Measurements from ENCODE around the gene GAS2. TPM values are rescaled to one million over a fixed set of nuclear protein-coding genes. Genes with fewer than 3 reads are reported as not detected.

Gene GAS2
- total RNA-seq, 3 donors from 2014 or later = 0.96 to 22.1 (median 10.2) TPM

DNA sequence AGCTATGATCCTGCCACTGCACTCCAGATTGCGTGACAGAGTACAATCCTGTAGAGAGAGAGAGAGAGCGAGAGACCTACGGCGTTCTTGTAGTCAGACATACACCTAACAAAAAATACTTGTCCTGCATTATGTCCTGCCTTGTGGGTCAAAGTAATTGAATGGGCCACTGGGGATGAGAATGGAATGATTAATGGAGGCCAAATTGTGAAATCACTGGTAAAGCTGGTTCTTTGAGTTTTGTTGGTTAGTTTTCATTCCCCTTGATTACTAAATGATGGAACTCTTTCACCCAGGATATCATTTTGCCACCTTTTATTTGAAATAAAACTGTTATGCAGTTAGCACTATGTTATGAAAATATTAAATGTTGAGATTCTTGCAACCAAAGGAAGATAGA, 18.7 kb downstream of the GAS2 start:
- no peaks in the 10 kb centered on the region for H3K4me1 ChIP-seq
- no peaks in the 10 kb centered on the region for H3K27me3 ChIP-seq
- no peak for DNase-seq (ENCODE audit: low spot score in 2 of 2)
- no peak overlapping the region for H3K4me3 ChIP-seq
- intact Hi-C loops (cut with DNase I; ENCODE audit: low total_unique reads) = no loop called here
- no peaks in the 10 kb centered on the region for H3K36me3 ChIP-seq
- TF ChIP-seq CTCF (IDR thresholded peaks at IDR 0.05) (no peak), POLR2A (IDR thresholded peaks at IDR 0.05) (no peak), POLR2AphosphoS5 (IDR thresholded peaks at IDR 0.05) (no peak)
- H3K27ac ChIP-seq = no peak overlapping the region
- H3K9me3 ChIP-seq = no peaks in the 10 kb centered on the region

DNA sequence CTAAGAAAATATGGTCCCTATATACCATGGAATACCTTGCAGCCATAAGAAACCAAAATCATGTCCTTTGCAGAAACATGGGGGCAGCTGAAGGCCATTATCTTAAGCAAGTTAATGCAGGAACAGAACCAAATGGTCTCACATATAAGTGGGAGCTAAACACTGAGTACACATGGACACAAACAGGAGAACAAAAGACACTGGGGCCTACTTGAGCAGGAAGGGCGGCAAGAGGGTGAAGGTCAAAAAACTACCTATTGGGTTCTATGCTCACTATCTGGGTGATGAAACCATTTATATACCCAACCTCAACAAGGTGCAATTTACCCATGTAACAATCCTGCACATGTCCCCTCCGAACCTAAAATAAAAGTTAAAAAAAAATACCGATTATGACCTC, 22.5 kb downstream of the GAS2 start:
- Histone ChIP-seq H3K4me1 (no peaks in the 10 kb centered on the region), H3K27ac (no peak overlapping the region), H3K4me3 (no peak overlapping the region), H3K36me3 (no peaks in the 10 kb centered on the region), H3K27me3 (no peaks in the 10 kb centered on the region), H3K9me3 (no peaks in the 10 kb centered on the region)
- DNase-seq (ENCODE audit: low spot score in 2 of 2) = no peak
- TF ChIP-seq POLR2A (IDR thresholded peaks at IDR 0.05) (no peak), POLR2AphosphoS5 (IDR thresholded peaks at IDR 0.05) (no peak), CTCF (IDR thresholded peaks at IDR 0.05) (no peak)
- intact Hi-C loops (cut with DNase I; ENCODE audit: low total_unique reads) = no loop called here

DNA sequence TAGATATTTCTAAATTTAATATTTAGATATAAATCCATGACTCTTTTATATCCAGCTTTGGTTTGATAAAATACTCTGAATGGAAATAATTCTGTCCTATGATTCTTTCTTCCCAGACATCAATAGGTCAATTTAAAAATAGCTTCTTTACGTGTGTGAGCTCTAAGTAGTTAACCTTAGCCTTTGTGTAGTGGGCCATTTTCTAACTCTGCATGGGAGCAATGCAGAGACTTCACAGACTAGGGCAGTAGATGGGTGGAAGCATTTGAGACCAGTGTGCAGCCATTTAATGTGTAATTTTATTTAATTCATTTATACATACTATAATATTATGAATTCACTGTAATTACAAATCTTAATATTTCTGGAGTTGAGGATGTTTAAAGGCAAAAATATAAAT, 23.8 kb downstream of the GAS2 start:
- Histone ChIP-seq H3K36me3 (no peaks in the 10 kb centered on the region), H3K27me3 (no peaks in the 10 kb centered on the region), H3K9me3 (no peaks in the 10 kb centered on the region), H3K4me3 (no peak overlapping the region), H3K4me1 (no peaks in the 10 kb centered on the region), H3K27ac (no peak overlapping the region)
- DNase-seq (ENCODE audit: low spot score in 2 of 2) = no peak
- intact Hi-C loops (cut with DNase I; ENCODE audit: low total_unique reads) = no loop called here
- no peak for TF ChIP-seq POLR2AphosphoS5 (IDR thresholded peaks at IDR 0.05)
- no peak for TF ChIP-seq POLR2A (IDR thresholded peaks at IDR 0.05)
- no peak for TF ChIP-seq CTCF (IDR thresholded peaks at IDR 0.05)

GRCh38 chr11:22690871-22691270, 24.5 kb downstream of the GAS2 start:
- intact Hi-C loops (cut with DNase I; ENCODE audit: low total_unique reads) = no loop called here
- Histone ChIP-seq H3K4me1 (no peaks in the 10 kb centered on the region), H3K27me3 (no peaks in the 10 kb centered on the region), H3K36me3 (no peaks in the 10 kb centered on the region), H3K9me3 (no peaks in the 10 kb centered on the region), H3K27ac (no peak overlapping the region), H3K4me3 (no peak overlapping the region)
- no peak for DNase-seq (ENCODE audit: low spot score in 2 of 2)
- TF ChIP-seq CTCF (IDR thresholded peaks at IDR 0.05) = no peak
- TF ChIP-seq POLR2AphosphoS5 (IDR thresholded peaks at IDR 0.05) = no peak
- no peak for TF ChIP-seq POLR2A (IDR thresholded peaks at IDR 0.05)

DNA sequence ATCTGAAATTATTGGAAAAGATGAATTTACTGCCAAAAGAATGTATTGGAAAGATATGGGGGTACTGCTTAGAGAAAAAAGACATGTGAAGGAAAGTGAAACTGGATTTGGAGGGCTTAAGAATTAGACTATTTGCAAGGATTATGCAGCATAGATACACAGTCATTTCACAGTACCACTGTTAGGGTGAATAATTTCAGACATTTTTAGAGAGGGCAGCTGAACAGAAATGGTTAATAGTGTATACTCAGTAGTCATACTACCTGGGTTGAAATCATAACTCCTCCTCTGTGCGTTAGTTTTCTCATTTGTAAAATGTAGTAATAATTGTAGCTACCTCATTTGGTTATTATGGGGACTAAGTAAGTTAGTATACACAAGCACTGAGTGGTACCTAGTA, 33.0 kb downstream of the GAS2 start:
- Histone ChIP-seq H3K4me3 (no peak overlapping the region), H3K4me1 (no peaks in the 10 kb centered on the region), H3K27ac (no peak overlapping the region), H3K36me3 (no peaks in the 10 kb centered on the region), H3K9me3 (no peaks in the 10 kb centered on the region), H3K27me3 (no peaks in the 10 kb centered on the region)
- TF ChIP-seq POLR2AphosphoS5 (IDR thresholded peaks at IDR 0.05) (no peak), POLR2A (IDR thresholded peaks at IDR 0.05) (no peak), CTCF (IDR thresholded peaks at IDR 0.05) (no peak)
- intact Hi-C loops (cut with DNase I; ENCODE audit: low total_unique reads) = no loop called here
- DNase-seq (ENCODE audit: low spot score in 2 of 2) = no peak
